NCI-H187 (cell line): Measurements from ENCODE around the gene DDX1.
"Not testable (repeated sequence)": the region's sequence is repeated elsewhere in the genome, so short reads cannot be mapped to it uniquely, and the experiment has no call there.

Source experiments
- DNase-seq, 2 experiments: peaks; one replicate each; lab custom pipeline; 2025; lab: John Stamatoyannopoulos, UW

DDX1 gene

GRCh38 chr2:15591692-15592463 is at the start of gene DDX1:
Gene DDX1 (plus strand): TSS chr2:15591868. CDS start chr2:15591934, 66 bp downstream.
- peak; percentile 85 to 95 for DNase-seq

- not testable (repeated sequence) for DNase-seq
Measured at GRCh38 chr2:15542269-15542668, 49.4 kb upstream of the DDX1 start.

GRCh38 chr2:15543053-15543452 is 48.6 kb upstream of the DDX1 start:
- no peak for DNase-seq

GRCh38 chr2:15543541-15543940 is 48.1 kb upstream of the DDX1 start:
- no peak for DNase-seq

- DNase-seq, result no peak
Measured at GRCh38 chr2:15544227-15544626, 47.4 kb upstream of the DDX1 start.

GRCh38 chr2:15546297-15547098 is 45.2 kb upstream of the DDX1 start:
- no peak for DNase-seq

GRCh38 chr2:15547115-15547876 is 44.4 kb upstream of the DDX1 start:
- no peak for DNase-seq

- DNase-seq, result no peak
Measured at GRCh38 chr2:15548974-15549373, 42.7 kb upstream of the DDX1 start.

- DNase-seq, result no peak
Measured at GRCh38 chr2:15553519-15553918, 38.1 kb upstream of the DDX1 start.

- DNase-seq, result no peak
Measured at GRCh38 chr2:15553951-15554350, 37.7 kb upstream of the DDX1 start.

- no peak for DNase-seq
Measured at GRCh38 chr2:15554525-15555218, 37.0 kb upstream of the DDX1 start.

GRCh38 chr2:15555760-15556193 is 35.9 kb upstream of the DDX1 start:
- no peak for DNase-seq

- DNase-seq, result no peak
Measured at GRCh38 chr2:15556311-15556930, 35.2 kb upstream of the DDX1 start.

- DNase-seq, result no peak
Measured at GRCh38 chr2:15557887-15558311, 33.8 kb upstream of the DDX1 start.

GRCh38 chr2:15559379-15560139 is 32.1 kb upstream of the DDX1 start:
- no peak for DNase-seq

GRCh38 chr2:15560140-15560987 is 31.3 kb upstream of the DDX1 start:
- DNase-seq, result peak in 1 of 2 experiments; percentile 32

GRCh38 chr2:15560988-15561573 is 30.6 kb upstream of the DDX1 start, which contains the start of gene NBAS:
Gene NBAS (minus strand): TSS chr2:15561334. CDS start chr2:15561304, 30 bp downstream.
- DNase-seq, result peak; percentile 75 to 94

GRCh38 chr2:15561574-15562344 is 29.9 kb upstream of the DDX1 start:
- DNase-seq, result peak; percentile 54 to 94
